ENCODE measurements around the gene ELL3.
"Not testable (repeated sequence)": the region's sequence is repeated elsewhere in the genome, so short reads cannot be mapped to it uniquely, and the experiment has no call there.

The ELL3 gene

DNA sequence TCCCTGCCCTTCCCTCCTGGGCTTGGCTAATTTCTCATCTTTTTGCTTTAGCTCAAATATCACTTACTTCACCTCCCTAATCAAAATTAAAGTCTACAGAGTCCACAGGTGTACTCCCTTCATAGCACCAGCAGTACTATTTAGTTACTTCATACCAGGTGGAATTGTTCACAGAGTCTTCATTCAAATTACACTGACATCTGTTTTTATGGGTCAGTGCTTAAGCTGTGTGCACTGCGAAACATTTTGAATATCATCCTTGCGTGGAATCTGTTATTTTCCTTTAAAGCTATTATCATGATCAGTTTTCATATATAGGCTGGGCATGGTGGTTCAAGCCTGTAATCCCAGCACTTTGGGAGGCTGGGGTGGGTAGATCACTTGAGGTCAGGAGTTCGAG, 12.6 kb upstream of the ELL3 start:
- DNase-seq = no peak

- no peak for DNase-seq
Observed at GRCh38 chr15:43779016-43779415, 2.2 kb upstream of the ELL3 start.

DNA sequence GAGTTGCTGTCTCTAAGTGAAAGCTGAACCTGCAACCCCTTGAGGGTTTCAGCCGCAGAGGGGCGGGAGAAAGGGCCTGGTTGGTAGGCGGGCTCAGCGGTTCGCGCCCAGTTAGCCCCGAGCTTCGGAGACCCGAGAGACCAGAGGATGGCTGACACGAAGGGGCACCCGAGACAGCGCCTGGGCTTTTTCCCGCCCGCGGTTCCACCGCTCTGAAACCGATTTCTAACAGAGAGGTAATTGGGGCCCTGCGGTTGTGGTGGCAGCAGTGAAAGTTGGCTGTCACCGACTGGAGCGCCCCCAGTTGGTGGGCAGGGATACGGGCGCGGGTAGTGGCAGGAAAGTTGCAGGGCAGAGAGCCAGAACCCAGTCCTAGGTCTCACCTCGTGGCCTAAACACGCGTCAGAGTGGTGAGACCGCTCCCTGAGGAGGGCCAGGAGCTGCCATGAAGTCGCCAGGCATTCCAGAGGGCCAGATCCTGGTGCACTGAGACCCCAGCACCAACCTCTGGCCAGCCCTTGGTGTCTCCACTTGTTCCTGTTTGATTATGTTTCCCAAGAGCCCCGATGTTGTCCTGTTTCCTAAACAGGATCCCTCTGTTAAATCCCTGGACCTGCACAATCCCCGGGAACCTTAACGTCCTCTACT, 625 bp upstream of the ELL3 start:
- peak; percentile 71 for DNase-seq

- peak; percentile 21 for DNase-seq
Observed at GRCh38 chr15:43776101-43776717, 557 bp downstream of the ELL3 start.

DNA sequence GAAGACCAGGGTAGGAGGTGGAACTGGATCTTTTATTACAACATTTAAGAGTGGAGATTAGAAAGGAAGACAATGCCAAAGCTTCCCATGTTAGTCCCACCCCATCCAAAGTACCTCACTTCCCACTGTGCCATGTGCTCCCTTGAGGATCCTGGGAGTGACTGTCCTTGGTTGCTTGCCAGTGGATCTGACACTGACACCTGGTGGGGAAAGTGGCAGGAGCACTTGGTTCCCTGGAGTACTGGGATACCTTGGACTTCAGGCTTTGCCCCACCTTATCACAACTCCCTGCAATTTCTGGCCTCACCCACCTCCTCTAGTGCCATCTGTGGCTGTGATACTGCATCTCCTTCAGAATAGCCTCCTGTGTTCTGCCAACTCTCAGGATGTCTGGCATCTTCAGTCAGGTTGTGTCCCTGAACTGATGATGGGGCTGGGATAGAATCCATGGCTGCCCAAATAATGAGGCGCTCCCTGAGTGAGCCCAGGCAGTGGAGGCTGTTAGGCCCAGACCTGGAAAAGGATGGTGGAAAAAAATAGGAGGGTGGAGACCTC, 1.3 kb downstream of the ELL3 start:
- no peak for DNase-seq

DNA sequence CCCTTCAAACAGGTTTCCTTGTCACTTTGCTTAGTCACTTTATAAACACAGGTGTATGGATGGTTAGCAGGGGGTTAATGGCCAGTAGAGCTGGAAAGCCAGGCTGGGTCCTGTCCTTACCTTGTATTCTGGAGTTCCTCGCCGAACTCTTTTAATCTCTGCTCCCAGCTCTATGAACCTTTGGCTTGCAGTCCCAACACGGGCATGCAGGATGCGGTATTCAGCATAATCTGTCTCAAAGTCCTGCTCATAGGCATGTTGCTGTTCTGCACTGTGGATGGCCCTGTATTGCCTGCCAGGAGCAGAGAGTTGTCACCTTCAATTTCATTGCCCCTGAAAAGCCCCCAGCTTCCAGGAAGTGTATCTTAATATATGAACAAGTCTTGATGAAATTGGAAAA, 2.7 kb downstream of the ELL3 start:
- no peak for DNase-seq

GRCh38 chr15:43772624-43773023, 4.1 kb downstream of the ELL3 start:
- no peak for DNase-seq

GRCh38 chr15:43771816-43772215, 5.0 kb downstream of the ELL3 start:
- DNase-seq = no peak

GRCh38 chr15:43769584-43770228, 7.1 kb downstream of the ELL3 start:
- no peak for DNase-seq

GRCh38 chr15:43763819-43764446, 12.8 kb downstream of the ELL3 start:
- no peak for DNase-seq

- DNase-seq = no peak
Observed at GRCh38 chr15:43762824-43763223, 13.9 kb downstream of the ELL3 start.

GRCh38 chr15:43751885-43752284, 24.9 kb downstream of the ELL3 start:
- DNase-seq = no peak

GRCh38 chr15:43749690-43750345, 26.9 kb downstream of the ELL3 start:
- DNase-seq = no peak

DNA sequence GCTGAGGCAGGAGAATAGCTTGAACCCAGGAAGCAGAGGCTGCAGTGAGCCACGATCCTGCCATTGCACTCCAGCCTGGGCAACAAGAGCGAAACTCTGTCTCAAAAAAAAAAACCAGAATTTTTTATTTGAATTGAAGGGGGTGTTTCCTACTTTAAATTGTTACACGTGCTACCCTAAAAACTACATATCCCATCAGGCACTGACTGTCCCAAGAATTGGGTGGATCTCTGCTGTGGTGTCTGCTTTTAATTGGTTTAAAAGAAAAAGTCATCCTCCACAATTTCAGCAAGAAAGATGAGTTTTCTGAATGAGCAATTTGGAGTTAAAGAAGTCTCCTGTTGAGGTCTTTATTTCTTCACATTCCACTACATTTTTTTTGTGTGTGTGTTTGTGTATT, 28.4 kb downstream of the ELL3 start:
- DNase-seq = no peak

GRCh38 chr15:43746903-43747309, 29.9 kb downstream of the ELL3 start:
- DNase-seq = not testable (repeated sequence)

DNA sequence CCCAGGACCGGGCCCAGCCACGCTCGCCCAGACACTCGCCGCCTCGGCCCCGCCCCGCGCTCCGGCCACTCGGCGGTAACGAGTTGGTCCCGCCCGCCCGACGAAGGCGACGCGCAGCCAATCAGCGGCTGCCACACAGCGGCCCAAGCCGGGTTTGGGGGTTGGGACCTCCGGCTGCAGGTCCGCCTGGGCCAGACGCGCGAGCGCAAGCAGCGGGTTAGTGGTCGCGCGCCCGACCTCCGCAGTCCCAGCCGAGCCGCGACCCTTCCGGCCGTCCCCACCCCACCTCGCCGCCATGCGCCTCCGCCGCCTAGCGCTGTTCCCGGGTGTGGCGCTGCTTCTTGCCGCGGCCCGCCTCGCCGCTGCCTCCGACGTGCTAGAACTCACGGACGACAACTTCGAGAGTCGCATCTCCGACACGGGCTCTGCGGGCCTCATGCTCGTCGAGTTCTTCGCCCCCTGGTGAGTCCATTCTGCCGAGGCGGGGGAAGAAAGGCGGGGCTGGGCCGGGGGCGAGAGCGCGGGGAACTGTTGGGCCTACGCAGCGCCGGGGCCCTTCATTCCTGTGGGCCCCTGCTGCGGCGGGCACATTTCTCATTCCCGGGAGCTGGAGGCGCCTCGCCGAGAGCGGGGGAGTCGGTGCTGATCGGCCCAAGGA, 30.4 kb downstream of the ELL3 start, which contains the start of gene PDIA3:
PDIA3 (plus strand) TSS at position 194 of the 658 bp plus-strand sequence; CDS start at position 296, 102 bp downstream.
- DNase-seq = peak; percentile 88

- DNase-seq = no peak
Observed at GRCh38 chr15:43735416-43735815, 41.4 kb downstream of the ELL3 start.

DNA sequence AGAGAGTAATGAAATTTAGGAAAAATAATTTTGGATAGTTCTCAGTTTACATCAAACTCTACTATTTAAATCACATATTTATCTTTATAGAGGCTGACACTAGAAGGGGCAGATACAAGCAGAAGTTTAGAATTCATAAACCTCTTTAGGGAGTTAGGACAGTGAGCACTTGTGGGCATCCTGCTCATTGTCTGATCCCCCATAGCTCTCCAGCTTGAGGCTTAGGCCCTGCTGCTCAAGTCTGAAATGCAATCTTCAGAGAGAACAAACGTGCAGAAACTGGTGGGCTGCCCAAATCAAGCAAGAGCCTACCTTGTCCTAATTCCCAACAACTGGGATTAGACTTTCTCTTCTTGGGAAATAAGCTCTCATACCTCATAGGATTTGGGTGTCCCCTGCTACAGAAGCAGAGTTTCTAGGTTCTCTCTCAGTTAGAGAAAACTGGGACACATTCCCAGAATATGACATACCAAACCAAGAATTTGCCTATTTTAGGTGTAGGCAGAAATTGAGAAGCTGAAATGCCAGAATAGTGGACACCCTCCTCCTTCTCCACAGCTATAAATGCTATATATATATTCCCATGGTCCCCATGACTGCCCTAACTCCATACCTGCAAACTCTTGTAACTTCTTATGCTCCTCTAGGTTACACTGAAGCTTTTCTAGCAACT, 48.6 kb downstream of the ELL3 start:
- not testable (repeated sequence) for DNase-seq

DNA sequence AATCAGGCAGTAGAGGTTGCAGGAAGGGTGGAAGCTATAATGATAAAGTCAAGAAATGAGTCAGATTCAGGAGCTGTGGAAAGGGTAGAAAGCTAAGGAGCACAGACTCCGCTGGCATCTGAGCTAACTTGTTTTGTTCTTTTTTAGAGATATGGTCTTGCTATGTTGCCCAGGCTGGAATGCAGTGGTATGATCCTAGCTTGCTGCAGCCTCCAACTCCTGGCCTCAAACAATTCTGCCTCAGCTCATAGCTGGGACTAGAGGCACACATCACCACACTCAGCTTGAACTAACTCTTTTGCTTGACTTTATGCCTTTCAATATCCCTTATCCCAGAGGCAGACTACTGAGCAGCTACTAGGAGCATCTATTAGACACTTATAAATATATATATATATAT, 50.5 kb downstream of the ELL3 start:
- not testable (repeated sequence) for DNase-seq

DNA sequence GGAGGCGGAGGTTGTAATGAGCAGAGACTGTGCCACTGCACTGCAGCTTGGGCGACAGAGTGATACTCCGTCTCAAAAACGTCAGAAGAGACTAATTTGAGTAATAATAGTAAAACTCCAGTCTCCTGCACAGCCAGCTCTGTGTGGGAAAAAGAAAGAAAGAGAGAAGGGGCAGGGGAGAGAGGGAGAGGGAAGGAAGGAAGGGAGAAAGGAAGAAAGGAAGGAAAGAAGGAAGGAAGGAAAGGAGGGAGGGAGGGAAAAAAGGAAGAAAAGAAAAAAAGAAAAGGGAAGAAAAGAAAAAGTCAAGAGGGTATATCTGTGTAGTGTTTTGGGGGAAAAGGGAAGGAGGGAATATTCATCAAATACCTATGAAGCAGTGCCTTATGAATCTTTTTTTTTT, 53.6 kb downstream of the ELL3 start:
- no peak for DNase-seq
